Measurements from ENCODE around the gene IGF2.
"Not testable (repeated sequence)": the region's sequence is repeated elsewhere in the genome, so short reads cannot be mapped to it uniquely, and the experiment has no call there.

The IGF2 gene
- 0 to 0.11 (median 0) reads per million in 18 experiments for total RNA-seq

GRCh38 chr11:2139123-2139521 is at the start of gene IGF2:
Gene IGF2 (minus strand): TSS chr11:2139389. CDS start chr11:2135523, 3,866 bp downstream.
- DNase-seq = no peak

GRCh38 chr11:2188745-2189144 is 49.6 kb upstream of the IGF2 start:
- DNase-seq = no peak

- DNase-seq = no peak
Measured at GRCh38 chr11:2187280-2187707, 48.1 kb upstream of the IGF2 start.

- peak; percentile 45 to 49 for DNase-seq
Measured at GRCh38 chr11:2186669-2187279, 47.6 kb upstream of the IGF2 start.

GRCh38 chr11:2185324-2186085 is 46.3 kb upstream of the IGF2 start:
- no peak for DNase-seq

GRCh38 chr11:2182692-2183474 is 43.7 kb upstream of the IGF2 start:
- no peak for DNase-seq

- no peak for DNase-seq
Measured at GRCh38 chr11:2182075-2182474, 42.9 kb upstream of the IGF2 start.

- no peak for DNase-seq
Measured at GRCh38 chr11:2180789-2181370, 41.7 kb upstream of the IGF2 start.

- DNase-seq = no peak
Measured at GRCh38 chr11:2180347-2180746, 41.2 kb upstream of the IGF2 start.

GRCh38 chr11:2179516-2179915 is 40.3 kb upstream of the IGF2 start:
- DNase-seq = no peak

- no peak for DNase-seq
Measured at GRCh38 chr11:2178906-2179494, 39.8 kb upstream of the IGF2 start.

- not testable (repeated sequence) for DNase-seq
Measured at GRCh38 chr11:2178055-2178773, 39.0 kb upstream of the IGF2 start.

GRCh38 chr11:2177076-2177475 is 37.9 kb upstream of the IGF2 start:
- no peak for DNase-seq

- no peak for DNase-seq
Measured at GRCh38 chr11:2176389-2176900, 37.3 kb upstream of the IGF2 start.

- DNase-seq = no peak
Measured at GRCh38 chr11:2175659-2176058, 36.5 kb upstream of the IGF2 start.

- no peak for DNase-seq
Measured at GRCh38 chr11:2174361-2174760, 35.2 kb upstream of the IGF2 start.

GRCh38 chr11:2173761-2174160 is 34.6 kb upstream of the IGF2 start:
- no peak for DNase-seq

GRCh38 chr11:2173150-2173693 is 34.0 kb upstream of the IGF2 start:
- DNase-seq = peak in 1 of 2 donors; percentile 8

GRCh38 chr11:2172676-2173075 is 33.5 kb upstream of the IGF2 start:
- no peak for DNase-seq

- DNase-seq = no peak
Measured at GRCh38 chr11:2171591-2172003, 32.4 kb upstream of the IGF2 start, which contains the start of gene TH. Gene TH (minus strand): TSS chr11:2171815. CDS start chr11:2171786, 29 bp downstream.
